Germinal center (tissue), 1 donor: Measurements from ENCODE around the gene TBCCD1.
A peak's percentile ranks its signal among the peaks of the same experiment; 100 is the strongest.
"Not testable (repeated sequence)": the region's sequence is repeated elsewhere in the genome, so short reads cannot be mapped to it uniquely, and the experiment has no call there.

Source experiments
- DNase-seq: peaks from one replicate; pipeline ENCODE4 v3.0.0; 2012; ENCODE audit warnings: mixed read lengths, low spot score

The TBCCD1 gene

DNA sequence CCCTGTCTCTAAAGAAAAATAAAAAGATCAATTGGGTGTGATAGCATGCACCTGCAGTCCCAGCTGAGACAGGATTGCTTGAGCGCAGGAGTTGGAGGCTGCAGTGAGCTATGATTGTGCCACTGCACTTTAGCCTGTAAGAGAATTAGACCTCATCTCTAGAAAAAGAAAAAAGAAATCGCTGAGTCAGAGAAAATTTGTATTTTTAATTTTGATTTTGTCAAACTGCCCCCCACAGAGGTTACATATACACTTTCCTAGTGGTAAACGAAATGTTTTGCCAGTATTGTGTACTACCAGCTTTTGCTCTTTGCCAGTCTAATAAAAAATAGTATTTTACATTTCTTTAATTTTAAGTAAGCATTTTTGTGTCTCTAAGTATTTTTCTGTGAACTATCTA is 17.6 kb downstream of the TBCCD1 start:
- no peak for DNase-seq

- DNase-seq: no peak
Measured at GRCh38 chr3:186544281-186544680, 22.9 kb downstream of the TBCCD1 start, which contains the start of gene CRYGS. TSS of gene CRYGS (minus strand) at chr3:186544380. CDS start at chr3:186544326, 54 bp downstream.

DNA sequence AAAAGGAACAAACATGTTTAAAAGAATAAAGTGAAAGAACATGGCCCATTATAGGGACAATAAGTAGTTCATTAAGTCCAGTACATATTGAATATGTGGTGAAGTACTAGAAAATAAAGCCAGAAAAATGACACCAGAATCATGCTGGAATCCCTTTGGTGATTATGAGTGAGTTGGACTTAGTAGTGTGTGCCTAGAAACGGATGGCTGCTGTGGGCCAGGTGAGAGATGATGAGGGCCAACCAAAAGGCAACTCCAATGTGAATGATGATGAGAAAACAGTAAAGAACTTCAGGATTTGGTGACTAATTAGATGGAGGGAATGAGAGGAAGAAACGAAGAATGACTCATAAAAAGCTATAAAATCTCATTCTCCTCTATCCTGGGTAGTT is 26.3 kb downstream of the TBCCD1 start:
- DNase-seq: no peak

GRCh38 chr3:186540221-186540834 is 26.8 kb downstream of the TBCCD1 start:
- DNase-seq: peak; percentile 62

- DNase-seq: no peak
Measured at GRCh38 chr3:186538779-186539178, 28.4 kb downstream of the TBCCD1 start.

DNA sequence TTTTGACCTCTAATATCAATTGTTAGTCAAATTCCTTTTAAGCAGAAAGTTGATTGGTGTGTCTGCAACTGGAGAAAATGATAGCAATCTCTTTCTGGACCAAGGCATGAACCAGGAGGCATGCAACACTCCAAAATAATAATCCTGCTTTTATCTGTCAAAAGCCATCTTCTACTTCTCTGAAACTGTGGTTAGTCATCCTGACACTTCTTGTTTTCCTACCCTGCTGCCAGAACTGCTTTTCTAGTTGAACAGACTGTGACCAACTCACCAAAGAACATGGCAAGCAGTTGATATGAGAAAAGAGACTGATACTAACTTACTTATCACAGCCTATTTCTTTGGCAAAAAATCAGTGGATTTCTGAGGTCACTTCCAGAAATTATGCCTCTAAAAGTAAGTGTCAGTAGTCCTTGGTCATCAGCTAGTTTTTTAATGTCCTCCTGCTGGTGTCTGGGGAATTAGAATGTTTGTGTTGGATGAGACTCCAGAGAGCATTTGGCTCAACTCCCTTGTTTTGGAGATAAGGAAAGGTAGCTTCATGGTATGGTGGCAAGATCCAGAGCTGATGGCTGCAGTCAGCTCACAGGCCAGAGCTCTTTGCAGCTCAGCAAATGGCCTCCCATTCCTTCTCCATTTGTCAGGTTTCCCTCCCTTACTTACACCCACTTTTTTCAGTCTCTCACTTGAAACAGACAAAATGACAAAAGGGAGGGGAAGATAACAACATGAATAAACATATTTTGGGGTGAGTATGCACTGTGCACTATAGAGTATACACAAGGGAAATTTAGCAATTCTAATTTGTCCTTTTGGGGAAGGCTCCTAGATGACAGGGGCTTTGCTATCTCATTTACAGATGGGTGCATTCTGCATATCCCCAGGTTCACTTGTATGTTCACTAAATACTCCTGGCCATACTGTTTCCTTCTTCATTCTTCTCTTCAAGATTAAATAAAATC is 30.0 kb downstream of the TBCCD1 start:
- no peak for DNase-seq

DNA sequence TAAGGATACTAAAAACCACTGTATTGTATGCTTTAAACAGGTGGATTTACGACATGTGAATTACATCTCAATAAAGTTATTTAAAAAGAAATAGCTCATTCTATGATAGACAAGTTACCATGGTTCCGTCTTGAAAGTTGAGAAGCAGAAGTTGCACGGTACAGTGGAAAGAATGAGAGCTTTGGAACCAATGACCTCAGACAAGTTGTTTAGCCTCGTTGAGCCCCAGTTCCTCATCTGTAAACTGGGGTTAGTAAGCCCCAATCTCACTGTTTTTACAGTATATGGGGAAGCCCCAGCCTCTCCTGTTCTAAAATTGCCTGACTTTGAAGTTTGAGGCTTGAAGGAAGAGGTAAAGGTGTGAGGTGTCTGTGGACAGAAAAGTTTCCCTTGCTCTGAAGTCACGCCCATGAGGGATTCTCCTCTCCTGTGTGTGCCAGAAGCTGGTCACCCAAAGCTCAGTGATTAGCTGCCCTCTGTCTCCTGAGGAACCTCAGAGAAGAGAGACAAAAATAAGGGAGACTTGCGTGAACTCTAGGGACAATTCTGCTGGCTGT is 32.9 kb downstream of the TBCCD1 start:
- DNase-seq: peak; percentile 79

GRCh38 chr3:186532598-186533072 is 34.5 kb downstream of the TBCCD1 start:
- peak; percentile 51 for DNase-seq

GRCh38 chr3:186531694-186532093 is 35.4 kb downstream of the TBCCD1 start:
- DNase-seq: not testable (repeated sequence)

DNA sequence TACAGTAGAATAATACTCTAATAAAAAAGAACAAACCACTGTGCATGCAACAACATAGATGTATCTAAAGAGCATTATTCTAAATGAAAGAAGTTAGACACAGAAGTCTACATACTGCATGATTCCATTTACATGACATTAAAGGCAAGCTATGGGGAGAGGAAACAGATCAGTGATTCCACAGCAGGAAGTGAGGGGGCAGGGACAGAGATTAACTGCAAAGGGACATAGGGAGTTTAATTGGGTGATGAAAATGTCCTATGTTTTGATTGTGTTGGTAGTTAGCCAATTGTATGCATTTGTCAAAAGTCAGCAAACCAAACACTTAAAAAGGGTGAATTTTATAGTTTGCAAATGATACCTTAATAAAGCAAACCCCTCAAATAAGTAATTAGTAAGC is 36.7 kb downstream of the TBCCD1 start:
- DNase-seq: no peak

- DNase-seq: no peak
Measured at GRCh38 chr3:186529201-186529999, 37.7 kb downstream of the TBCCD1 start.

DNA sequence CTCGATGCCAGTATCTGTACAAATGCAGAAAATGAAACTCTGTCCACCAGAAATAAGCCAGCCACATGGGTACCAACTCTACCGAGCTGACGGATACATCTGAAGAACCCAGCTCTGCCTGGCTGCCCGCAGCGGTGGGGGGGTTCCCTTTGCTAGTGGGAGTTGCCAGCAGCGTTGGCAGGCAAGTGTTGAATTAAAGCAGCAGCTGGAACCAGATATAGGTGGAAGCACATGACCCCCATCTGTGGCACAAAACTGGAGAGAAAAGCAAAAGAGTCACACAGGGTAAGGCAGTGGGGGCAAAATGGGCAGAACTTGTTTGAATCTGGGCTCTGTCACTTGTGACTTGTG is 40.9 kb downstream of the TBCCD1 start:
- DNase-seq: peak; percentile 70

GRCh38 chr3:186525369-186526255 is 41.5 kb downstream of the TBCCD1 start:
- DNase-seq: peak; percentile 38

DNA sequence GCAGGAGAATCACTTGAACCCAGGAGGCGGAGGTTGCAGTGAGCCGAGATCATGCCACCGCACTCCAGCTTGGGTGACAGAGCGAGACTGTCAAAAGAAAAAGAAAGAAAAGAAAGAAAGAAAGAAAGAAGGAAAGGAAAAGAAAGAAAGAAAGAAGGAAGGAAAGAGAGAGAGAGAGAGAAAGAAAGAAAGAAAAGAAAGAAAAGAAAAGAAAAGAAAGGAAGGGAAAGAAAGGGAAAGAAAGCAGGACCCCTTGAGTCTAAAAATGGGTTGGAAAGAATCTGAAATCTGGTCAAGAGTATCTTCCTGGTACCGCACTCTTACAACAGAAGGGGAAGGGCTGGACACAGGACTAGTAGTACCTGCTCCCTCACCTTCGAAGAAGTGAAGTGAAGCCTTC is 42.5 kb downstream of the TBCCD1 start:
- no peak for DNase-seq

GRCh38 chr3:186523434-186523833 is 43.7 kb downstream of the TBCCD1 start:
- no peak for DNase-seq

- no peak for DNase-seq
Measured at GRCh38 chr3:186523022-186523421, 44.1 kb downstream of the TBCCD1 start.

DNA sequence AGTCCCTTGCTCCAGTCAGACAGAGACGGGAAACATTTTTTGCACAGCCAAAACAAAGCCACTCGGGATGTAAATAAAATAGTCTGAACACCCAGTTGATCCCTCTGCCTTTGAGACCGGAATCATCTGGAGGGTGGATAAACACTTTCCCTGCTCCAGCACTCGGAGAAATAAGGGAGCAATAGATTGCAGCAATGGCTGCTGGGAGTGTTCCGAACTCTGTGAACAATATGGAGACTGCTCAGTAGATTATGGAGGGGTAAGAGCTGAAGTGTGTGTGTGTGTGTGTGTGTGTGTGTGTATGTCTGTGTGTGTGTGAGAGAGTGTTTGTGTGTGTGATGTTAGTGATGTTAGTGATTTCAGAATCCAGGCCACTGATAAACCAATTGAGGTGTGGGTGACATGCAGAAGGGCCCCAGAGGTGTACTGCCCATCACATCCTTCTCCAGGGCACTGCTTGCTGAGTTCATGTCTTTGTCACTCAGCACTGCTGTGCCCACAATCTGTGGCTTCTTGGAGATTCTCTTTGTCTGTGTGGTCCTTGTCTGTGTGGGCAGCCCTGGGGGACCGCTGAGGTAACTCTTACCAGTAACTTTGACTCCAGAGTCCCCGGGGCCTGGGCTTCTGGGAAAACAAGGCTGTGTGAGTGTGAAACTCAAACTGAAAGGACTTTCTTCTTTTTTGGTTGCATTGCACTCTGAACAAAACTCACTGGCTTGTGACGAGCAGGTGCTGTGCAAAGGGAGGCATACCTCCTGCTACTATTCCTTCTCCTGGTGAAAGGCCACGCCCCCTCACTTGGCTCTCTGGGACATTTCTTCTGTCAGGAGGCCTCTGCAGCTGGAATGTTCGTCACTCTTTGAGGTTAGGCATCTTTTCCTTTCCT is 45.9 kb downstream of the TBCCD1 start:
- peak; percentile 59 for DNase-seq

- DNase-seq: no peak
Measured at GRCh38 chr3:186520431-186520830, 46.7 kb downstream of the TBCCD1 start.

GRCh38 chr3:186519021-186519658 is 48.0 kb downstream of the TBCCD1 start:
- peak; percentile 48 for DNase-seq
